Activated CD8-positive, alpha-beta T cell treated with anti-CD3 and anti-CD28 coated beads for 36 hours (primary cell): ENCODE data around the gene RIOK1. TPM values are rescaled to one million over a fixed set of nuclear protein-coding genes. Genes with fewer than 3 reads are reported as not detected.

ENCODE experiments used
- ATAC-seq: fragments of 200-7000 bp; cut with Tn5 transposase; one replicate; pipeline ENCODE4 v1.10.0; 2021; ENCODE audit warnings: mild to moderate bottlenecking, moderate library complexity
- CTCF ChIA-PET: fragments of 350-600 bp; sonication (Branson Sonifier 250); formaldehyde crosslinking; loops from one replicate; lab custom pipeline; 2021; ENCODE audit warnings: antibody characterized with exemption; lab: Charles Lee
- POLR2A ChIA-PET: fragments of 350-600 bp; sonication (Branson Sonifier 250); formaldehyde crosslinking; loops from one replicate; lab custom pipeline; 2021; ENCODE audit warnings: antibody characterized with exemption; lab: Charles Lee
- DNase-seq: peaks from one replicate; pipeline ENCODE4 v3.0.0-alpha.2; 2020
- H3K27ac Mint-ChIP-seq: one replicate; pipeline ENCODE4 v1.8.0; 2021; ENCODE audit warnings: mild to moderate bottlenecking, mixed read lengths
- H3K27me3 Mint-ChIP-seq: one replicate; pipeline ENCODE4 v1.8.0; 2021; ENCODE audit warnings: mixed read lengths
- H3K36me3 Mint-ChIP-seq: one replicate; pipeline ENCODE4 v1.8.0; 2021; ENCODE audit warnings: low read depth, mixed read lengths
- H3K4me1 Mint-ChIP-seq: one replicate; pipeline ENCODE4 v1.8.0; 2021; ENCODE audit warnings: low read depth, mixed read lengths
- H3K4me3 Mint-ChIP-seq: one replicate; pipeline ENCODE4 v1.8.0; 2021; ENCODE audit warnings: mild to moderate bottlenecking, moderate library complexity, mixed read lengths
- H3K9me3 Mint-ChIP-seq: one replicate; pipeline ENCODE4 v1.8.0; 2021; ENCODE audit warnings: mixed read lengths
- intact Hi-C: fragments of 100-400 bp; cut with micrococcal nuclease; formaldehyde crosslinking; loops from one replicate; pipeline ENCODE4 v1.10.0; 2022
- total RNA-seq, 2 experiments: library from RNA; stranded (reverse); gene quantifications; one replicate each; pipeline ENCODE4 v1.2.3, GENCODE V29; 2021
- TF ChIP-seq, protein P1 (sequence below): fragments of 200-600 bp; IDR thresholded peaks from one replicate; pipeline ENCODE4 v1.8.0; 2022; ENCODE audit warnings: antibody characterized with exemption, mild to moderate bottlenecking

RIOK1 gene
- total RNA-seq, 2 experiments from 2014 or later = 46.8 to 50.0 TPM

DNA sequence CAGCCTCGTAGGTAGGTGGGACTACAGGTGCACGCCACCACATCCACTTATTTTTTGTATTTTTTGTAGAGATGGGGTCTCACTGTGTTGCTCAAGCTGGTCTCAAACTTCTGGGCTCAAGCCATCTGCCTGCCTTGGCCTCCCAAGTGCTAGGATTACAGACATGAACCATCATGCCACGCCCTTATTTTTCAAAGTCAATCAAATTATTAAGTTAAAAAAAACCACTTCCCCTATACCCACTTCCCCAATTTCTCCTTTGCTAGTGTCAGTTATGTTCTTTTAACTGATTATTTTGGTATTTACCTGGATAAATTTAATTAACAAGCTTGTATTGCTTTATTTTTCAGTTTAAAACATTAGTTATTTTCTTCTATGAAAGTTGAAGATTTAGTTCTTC, 49.6 kb downstream of the RIOK1 start:
- TF ChIP-seq, protein P1, sequence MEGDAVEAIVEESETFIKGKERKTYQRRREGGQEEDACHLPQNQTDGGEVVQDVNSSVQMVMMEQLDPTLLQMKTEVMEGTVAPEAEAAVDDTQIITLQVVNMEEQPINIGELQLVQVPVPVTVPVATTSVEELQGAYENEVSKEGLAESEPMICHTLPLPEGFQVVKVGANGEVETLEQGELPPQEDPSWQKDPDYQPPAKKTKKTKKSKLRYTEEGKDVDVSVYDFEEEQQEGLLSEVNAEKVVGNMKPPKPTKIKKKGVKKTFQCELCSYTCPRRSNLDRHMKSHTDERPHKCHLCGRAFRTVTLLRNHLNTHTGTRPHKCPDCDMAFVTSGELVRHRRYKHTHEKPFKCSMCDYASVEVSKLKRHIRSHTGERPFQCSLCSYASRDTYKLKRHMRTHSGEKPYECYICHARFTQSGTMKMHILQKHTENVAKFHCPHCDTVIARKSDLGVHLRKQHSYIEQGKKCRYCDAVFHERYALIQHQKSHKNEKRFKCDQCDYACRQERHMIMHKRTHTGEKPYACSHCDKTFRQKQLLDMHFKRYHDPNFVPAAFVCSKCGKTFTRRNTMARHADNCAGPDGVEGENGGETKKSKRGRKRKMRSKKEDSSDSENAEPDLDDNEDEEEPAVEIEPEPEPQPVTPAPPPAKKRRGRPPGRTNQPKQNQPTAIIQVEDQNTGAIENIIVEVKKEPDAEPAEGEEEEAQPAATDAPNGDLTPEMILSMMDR = no peak
- ATAC-seq = no peak
- Mint-ChIP-seq H3K4me1 (peaks cover 10% of the 10 kb centered on the region), H3K27me3 (peaks cover 7% of the 10 kb centered on the region), H3K27ac (no peak overlapping the region), H3K9me3 (peaks cover 8% of the 10 kb centered on the region), H3K36me3 (no peaks in the 10 kb centered on the region), H3K4me3 (no peak overlapping the region)
- CTCF ChIA-PET = interaction anchor here (0.9 kb wide), 1 partner anchor 200 kb away, joined by 3 read pairs; no protein-coding TSS in a partner anchor
- DNase-seq = no peak
- POLR2A ChIA-PET = no interaction called here
- intact Hi-C loops = no loop called here

DNA sequence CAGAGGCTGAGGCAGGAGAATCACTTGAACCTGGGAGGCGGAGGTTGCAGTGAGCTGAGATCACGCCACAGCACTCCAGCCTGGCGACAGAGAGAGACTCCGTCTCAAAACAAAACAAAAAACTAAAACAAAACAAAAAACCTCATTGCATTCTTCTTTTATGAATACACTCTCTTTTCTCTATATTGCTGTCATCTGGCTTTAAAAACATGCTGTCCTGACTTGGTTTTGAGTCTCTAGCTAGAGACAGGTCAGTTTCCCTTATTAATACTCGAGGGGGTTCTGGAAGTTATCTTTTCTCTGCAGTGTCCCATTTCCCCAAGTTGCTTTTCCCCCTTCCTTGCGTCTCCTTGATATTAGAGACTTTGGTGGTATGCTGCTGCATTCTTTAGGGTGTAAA, 50.9 kb downstream of the RIOK1 start:
- Mint-ChIP-seq H3K4me1 (peaks cover 10% of the 10 kb centered on the region), H3K27ac (no peak overlapping the region), H3K9me3 (peaks cover 8% of the 10 kb centered on the region), H3K4me3 (no peak overlapping the region), H3K36me3 (no peaks in the 10 kb centered on the region), H3K27me3 (peaks cover 6% of the 10 kb centered on the region)
- intact Hi-C loops = no loop called here
- ATAC-seq (no peak), DNase-seq (no peak)
- POLR2A ChIA-PET = no interaction called here
- TF ChIP-seq, protein P1 = no peak
- CTCF ChIA-PET = no interaction called here

- no peak overlapping the region for H3K4me3 Mint-ChIP-seq
- CTCF ChIA-PET = no interaction called here
- peaks cover 1% of the 10 kb centered on the region for H3K9me3 Mint-ChIP-seq
- no peak for DNase-seq
- TF ChIP-seq, protein P1 = no peak
- H3K27me3 Mint-ChIP-seq = peaks cover 6% of the 10 kb centered on the region
- peaks cover 10% of the 10 kb centered on the region for H3K4me1 Mint-ChIP-seq
- H3K36me3 Mint-ChIP-seq = no peaks in the 10 kb centered on the region
- no peak for ATAC-seq
- H3K27ac Mint-ChIP-seq = no peak overlapping the region
- intact Hi-C loops = no loop called here
- POLR2A ChIA-PET = no interaction called here
Measured at GRCh38 chr6:7441048-7441775, 51.6 kb downstream of the RIOK1 start.

DNA sequence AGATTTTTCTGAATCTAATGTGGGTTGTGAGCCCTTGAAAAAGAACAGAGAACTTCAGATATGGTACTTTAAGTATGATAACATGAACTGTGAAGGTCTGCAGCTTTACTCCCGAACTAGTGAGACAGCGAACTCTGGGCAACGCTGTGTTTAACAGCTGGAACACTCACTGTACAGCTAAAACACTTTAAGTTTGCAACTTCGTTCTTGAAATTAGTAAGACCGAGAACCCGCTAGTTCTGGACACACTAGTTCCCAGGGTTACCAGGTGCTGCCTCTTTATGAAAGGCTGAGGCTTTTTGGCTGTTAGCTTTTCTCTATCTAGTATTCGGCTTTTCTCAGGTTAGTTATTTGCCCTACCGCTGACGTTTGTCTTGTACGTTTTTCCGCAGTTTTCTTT, 52.9 kb downstream of the RIOK1 start:
- Mint-ChIP-seq H3K36me3 (no peaks in the 10 kb centered on the region), H3K4me3 (no peak overlapping the region), H3K9me3 (peaks cover 1% of the 10 kb centered on the region), H3K4me1 (peaks cover 10% of the 10 kb centered on the region), H3K27ac (no peak overlapping the region), H3K27me3 (peaks cover 6% of the 10 kb centered on the region)
- ChIA-PET POLR2A (no interaction called here), CTCF (interaction anchor here (0.8 kb wide), 1 partner anchor 166 kb away, joined by 3 read pairs; no protein-coding TSS in a partner anchor)
- TF ChIP-seq, protein P1 = no peak
- intact Hi-C loops = no loop called here
- DNase-seq (no peak), ATAC-seq (no peak)

DNA sequence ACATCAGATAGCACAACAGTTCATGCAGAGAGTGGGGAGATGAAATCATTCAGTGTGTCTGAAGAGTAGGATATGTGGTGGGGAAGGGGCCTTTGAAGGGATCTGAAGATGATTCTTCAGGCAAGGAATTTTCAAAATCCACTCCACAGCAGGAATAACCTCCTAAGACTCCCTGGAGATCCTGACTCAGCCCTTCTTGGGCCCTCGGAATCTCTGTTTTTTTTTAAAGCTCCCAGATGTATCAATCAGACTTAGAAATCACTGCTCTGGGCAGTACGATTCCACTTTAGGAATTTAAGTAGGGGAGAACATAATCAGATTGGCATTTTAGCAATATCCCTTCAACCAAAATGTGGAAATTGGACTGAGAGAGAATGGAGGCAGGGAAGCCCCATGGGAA, 55.5 kb downstream of the RIOK1 start:
- Mint-ChIP-seq H3K27me3 (peaks cover 6% of the 10 kb centered on the region), H3K4me3 (no peak overlapping the region), H3K4me1 (no peaks in the 10 kb centered on the region), H3K9me3 (peaks cover 1% of the 10 kb centered on the region), H3K27ac (no peak overlapping the region), H3K36me3 (no peaks in the 10 kb centered on the region)
- CTCF ChIA-PET = no interaction called here
- TF ChIP-seq, protein P1 = no peak
- intact Hi-C loops = no loop called here
- POLR2A ChIA-PET = no interaction called here
- no peak for ATAC-seq
- no peak for DNase-seq
